ENCODE measurements around the gene HDAC7.

GRCh38 chr12:47747126-47747525, 72.6 kb downstream of the HDAC7 start:
- TF ChIP-seq POLR2A (IDR thresholded peaks at IDR 0.05) = no peak
- TF ChIP-seq CTCF (IDR thresholded peaks at IDR 0.05) = no peak

Measured in tibial nerve (tissue), 3 donors.